Astrocyte of the spinal cord (primary cell): ENCODE measurements around the gene UBALD2.
"Not testable (repeated sequence)": the region's sequence is repeated elsewhere in the genome, so short reads cannot be mapped to it uniquely, and the experiment has no call there.

Experiments used
- DNase-seq: peaks from one replicate; pipeline ENCODE4 v3.0.0; 2011; ENCODE audit warnings: low read depth, low spot score
- H3K4me3 ChIP-seq: 2 replicates; pipeline ENCODE4 v1.5.1; 2011; ENCODE audit warnings: low read depth, mild to moderate bottlenecking, low read length, moderate library complexity
- in situ Hi-C: cut with HindIII; loops from 2 replicates; pipeline ENCODE4 v1.10.0; 2017; ENCODE audit warnings: low sequenced_read_pairs
- TF ChIP-seq, protein P1 (sequence below): IDR thresholded peaks from 2 replicates; pipeline ENCODE4 v1.5.1; 2012; ENCODE audit warnings: low read depth, mild to moderate bottlenecking, low read length, inconsistent platforms

UBALD2 gene

DNA sequence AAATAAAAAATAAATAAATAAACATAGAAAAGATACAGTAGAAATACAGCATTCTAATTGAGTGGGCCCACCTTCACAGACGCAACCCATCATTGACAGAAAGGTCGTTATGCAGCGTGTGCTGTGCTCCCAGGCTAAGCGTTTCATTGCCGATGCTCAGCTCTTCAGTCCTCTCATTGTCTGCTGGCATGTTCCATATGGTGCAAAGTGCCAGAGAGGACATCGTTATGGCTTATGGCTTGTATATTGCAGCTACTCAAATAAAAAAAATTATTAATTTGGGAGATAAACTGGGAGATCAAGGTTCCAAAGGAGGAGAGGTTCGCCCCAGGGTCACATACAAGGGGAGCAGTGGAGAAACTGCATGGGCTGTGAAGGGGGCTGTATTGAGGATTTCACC is 11.3 kb upstream of the UBALD2 start:
- TF ChIP-seq, protein P1, sequence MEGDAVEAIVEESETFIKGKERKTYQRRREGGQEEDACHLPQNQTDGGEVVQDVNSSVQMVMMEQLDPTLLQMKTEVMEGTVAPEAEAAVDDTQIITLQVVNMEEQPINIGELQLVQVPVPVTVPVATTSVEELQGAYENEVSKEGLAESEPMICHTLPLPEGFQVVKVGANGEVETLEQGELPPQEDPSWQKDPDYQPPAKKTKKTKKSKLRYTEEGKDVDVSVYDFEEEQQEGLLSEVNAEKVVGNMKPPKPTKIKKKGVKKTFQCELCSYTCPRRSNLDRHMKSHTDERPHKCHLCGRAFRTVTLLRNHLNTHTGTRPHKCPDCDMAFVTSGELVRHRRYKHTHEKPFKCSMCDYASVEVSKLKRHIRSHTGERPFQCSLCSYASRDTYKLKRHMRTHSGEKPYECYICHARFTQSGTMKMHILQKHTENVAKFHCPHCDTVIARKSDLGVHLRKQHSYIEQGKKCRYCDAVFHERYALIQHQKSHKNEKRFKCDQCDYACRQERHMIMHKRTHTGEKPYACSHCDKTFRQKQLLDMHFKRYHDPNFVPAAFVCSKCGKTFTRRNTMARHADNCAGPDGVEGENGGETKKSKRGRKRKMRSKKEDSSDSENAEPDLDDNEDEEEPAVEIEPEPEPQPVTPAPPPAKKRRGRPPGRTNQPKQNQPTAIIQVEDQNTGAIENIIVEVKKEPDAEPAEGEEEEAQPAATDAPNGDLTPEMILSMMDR = no peak
- no peak for DNase-seq
- H3K4me3 ChIP-seq = no peak overlapping the region
- in situ Hi-C loops = no loop called here

DNA sequence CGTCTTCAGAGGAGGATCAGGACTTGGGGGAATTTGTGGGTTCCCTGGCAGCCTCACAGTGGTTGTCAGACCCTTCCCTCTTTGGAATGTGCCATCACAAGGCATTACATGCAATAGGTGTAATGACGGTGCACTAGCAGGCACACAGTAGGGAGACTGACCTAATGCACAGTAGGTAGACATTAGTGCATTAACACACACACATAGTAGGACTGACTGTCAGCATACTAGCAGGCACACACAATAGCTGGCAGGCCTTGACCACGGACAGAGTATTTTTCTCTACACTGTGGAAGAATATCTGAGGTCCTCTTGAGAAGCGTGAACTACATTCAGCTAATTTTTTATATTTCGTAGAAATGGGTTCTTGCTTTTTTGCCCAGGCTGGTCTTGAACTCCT is 10.9 kb upstream of the UBALD2 start:
- TF ChIP-seq, protein P1 = no peak
- no peak overlapping the region for H3K4me3 ChIP-seq
- in situ Hi-C loops = no loop called here
- DNase-seq = no peak

DNA sequence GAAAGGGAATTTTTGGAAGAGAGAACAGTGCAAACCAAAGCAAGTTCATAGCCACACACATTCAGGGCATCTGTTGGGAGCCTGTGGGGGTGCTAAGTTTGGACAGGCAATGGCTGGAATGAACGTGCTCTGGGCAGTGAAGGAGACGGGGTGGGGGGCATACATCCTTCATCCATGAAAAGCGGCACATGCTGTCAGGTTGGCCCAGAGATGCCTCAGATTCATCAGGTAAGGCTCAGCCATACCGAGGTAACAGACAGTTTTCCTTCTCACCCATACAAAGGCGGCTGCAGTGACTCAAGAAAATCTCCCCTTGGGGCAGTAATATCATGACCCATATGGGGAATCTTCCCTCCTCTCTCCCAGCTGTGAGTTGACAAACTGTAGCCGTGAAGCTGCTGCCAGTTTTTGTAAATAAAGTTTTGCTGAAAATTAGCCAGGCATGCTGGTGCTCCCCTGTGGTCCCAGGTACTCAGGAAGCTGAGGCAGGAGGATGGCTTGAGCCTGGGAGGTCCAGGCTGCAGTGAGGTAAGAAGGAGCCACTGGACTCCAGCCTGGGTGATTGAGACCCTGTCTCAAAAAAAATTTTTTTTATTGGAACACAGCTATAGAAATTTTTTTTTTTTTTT is 9.2 kb upstream of the UBALD2 start:
- TF ChIP-seq, protein P1 = no peak
- in situ Hi-C loops = no loop called here
- H3K4me3 ChIP-seq = no peak overlapping the region
- no peak for DNase-seq

DNA sequence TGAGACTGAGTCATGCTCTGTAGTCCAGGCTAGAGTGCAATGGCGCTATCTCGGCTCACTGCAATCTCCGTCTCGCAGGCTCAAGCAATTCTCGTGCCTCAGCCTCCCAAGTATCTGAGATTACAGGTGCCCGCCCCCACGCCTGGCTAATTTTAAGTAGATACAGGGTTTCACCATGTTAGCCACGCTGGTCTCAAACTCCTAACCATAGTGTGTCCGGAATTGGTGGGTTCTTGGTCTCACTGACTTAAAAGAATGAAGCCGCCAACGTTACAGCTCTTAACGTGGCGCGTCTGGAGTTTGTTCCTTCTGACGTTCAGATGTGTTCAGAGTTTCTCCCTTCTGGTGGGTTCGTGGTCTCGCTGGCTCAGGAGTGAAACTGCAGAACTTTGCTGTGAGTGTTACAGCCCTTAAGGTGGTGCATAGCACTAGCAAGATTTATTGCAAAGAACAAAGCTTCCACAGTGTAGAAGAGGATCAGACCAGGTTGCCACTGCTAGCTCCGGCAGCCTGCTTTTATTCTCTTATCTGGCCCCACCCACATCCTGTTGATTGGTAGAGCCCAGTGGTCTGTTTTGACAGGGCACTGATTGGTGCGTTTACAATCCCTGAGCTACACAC is 8.6 kb upstream of the UBALD2 start:
- in situ Hi-C loops, H3K4me3 ChIP-seq: not testable (repeated sequence)

DNA sequence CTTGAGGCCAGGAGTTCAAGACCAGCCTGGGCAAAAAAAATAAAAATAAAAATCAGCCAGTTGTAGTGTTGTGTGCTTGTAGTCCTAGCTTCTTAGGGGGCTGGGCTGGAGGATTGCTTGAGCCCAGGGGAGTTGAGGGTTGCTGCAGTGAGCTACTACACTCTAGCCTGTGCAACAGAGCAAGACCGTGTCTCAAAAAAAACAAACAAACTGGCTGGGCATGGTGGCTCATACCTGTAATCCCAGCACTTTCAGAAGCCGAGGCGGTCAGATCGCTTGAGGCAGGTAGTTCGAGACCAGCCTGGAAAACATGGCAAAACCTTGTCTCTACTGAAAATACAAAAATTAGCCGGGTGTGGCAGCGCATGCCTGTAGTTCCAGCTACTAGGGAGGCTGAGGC is 4.9 kb upstream of the UBALD2 start:
- DNase-seq = no peak
- in situ Hi-C loops = no loop called here
- TF ChIP-seq, protein P1 = no peak
- H3K4me3 ChIP-seq = no peak overlapping the region

More for the DNA sequence above, 8.6 kb upstream of the UBALD2 start:
- not testable (repeated sequence) for DNase-seq

DNA sequence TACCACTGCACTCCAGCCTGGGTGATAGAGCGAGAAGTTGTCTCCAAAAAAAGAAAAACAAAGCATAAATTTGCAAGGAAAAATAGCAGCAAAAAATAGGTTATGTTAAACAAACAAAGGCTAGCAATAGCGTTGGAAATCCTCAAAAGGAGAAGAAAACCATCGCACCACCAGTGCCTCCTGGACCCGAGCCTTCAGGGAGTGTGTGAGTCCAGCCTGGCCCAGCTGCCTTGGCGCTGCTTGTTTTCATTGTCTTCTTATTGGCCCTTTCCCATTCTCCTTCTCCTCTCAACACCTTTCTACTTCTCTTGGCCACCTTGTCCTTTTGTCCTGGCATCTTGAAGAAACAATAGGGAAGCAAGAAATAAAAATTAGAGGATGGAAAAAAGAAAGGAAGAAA is 4.5 kb upstream of the UBALD2 start:
- no peak for DNase-seq
- TF ChIP-seq, protein P1 = no peak
- H3K4me3 ChIP-seq = no peak overlapping the region
- in situ Hi-C loops = no loop called here

DNA sequence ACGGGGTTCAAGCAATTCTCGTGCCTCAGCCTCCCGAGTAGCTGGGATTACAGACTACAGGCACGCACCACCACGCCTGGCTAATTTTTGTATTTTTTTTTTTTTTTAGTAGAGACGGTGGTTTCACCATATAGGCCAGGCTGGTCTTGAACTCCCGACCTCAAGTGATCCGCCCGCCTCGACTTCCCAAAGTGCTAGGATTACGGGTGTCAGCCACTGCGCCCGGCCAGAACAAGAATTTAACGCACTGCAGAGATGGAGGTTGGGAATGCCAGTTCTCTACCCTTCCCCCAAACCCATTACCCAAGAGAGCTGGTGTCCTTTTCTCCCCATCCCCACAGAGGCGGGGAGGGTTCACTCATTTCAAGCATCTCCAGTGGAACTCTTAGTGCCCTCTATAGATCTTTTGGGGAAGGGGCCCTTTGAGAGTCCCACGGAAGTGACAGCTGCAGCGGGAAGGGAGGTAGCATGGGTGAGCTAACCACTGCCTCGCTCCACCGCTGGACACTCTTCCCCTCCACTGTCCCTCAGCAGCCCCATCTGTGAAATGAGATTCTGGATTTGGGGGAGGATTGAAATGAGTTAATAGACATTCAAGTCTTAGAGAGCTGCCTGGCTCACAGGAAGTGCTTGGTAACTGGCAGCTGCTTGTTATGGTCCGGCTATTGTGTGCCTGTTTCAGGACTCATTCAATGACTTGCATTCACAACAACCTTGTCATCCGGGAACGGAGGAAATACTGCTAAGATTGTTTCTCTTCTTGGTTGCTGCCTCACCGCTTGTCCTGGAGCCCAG is 3.5 kb upstream of the UBALD2 start:
- H3K4me3 ChIP-seq = no peak overlapping the region
- in situ Hi-C loops = no loop called here
- TF ChIP-seq, protein P1 = no peak
- DNase-seq = peak; percentile 44
